OCI-LY1 (cell line): ENCODE measurements around the gene PLEK.

Experiments
- H2AFZ ChIP-seq: fragments of 200-600 bp; sonication (generic), shearing (Covaris generic); 2 replicates; pipeline ENCODE4 v1.6.0; 2014; ENCODE audit warnings: antibody characterized with exemption, mild to moderate bottlenecking, low read length
- H3F3A ChIP-seq: fragments of 200-600 bp; sonication (generic), shearing (Covaris generic); 2 replicates; pipeline ENCODE4 v1.6.0; 2014; ENCODE audit warnings: mild to moderate bottlenecking, antibody characterized with exemption, low read length, moderate library complexity; ENCODE audit not compliant: insufficient read depth
- H3K27ac ChIP-seq: fragments of 200-600 bp; sonication (generic); 2 replicates; pipeline ENCODE4 v1.5.1; 2014; ENCODE audit warnings: low read length, mixed run types, mild to moderate bottlenecking, low read depth; ENCODE audit not compliant: poor library complexity, severe bottlenecking
- H3K27me3 ChIP-seq: fragments of 200-600 bp; sonication (generic); 2 replicates; pipeline ENCODE4 v1.6.0; 2014; ENCODE audit warnings: antibody characterized with exemption, mild to moderate bottlenecking, low read length, moderate library complexity; ENCODE audit not compliant: insufficient read depth
- H3K36me3 ChIP-seq: fragments of 200-600 bp; sonication (generic); 2 replicates; pipeline ENCODE4 v1.6.1; 2014; ENCODE audit warnings: mild to moderate bottlenecking, antibody characterized with exemption, low read length, moderate library complexity, mixed read lengths; ENCODE audit not compliant: insufficient read depth
- H3K4me1 ChIP-seq: fragments of 200-600 bp; sonication (generic); 2 replicates; pipeline ENCODE4 v1.5.1; 2014; ENCODE audit warnings: mild to moderate bottlenecking, low read length, moderate library complexity; ENCODE audit not compliant: insufficient read depth, severe bottlenecking
- H3K4me2 ChIP-seq: fragments of 200-600 bp; sonication (generic), shearing (Covaris generic); 2 replicates; pipeline ENCODE4 v1.6.1; 2014; ENCODE audit warnings: low read length
- H3K4me3 ChIP-seq: fragments of 200-600 bp; sonication (generic); 2 replicates; pipeline ENCODE4 v1.5.1; 2014; ENCODE audit warnings: low read length, low read depth, mild to moderate bottlenecking, mixed read lengths; ENCODE audit not compliant: poor library complexity, severe bottlenecking
- H3K79me2 ChIP-seq: fragments of 200-600 bp; shearing (Covaris generic); 2 replicates; pipeline ENCODE4 v1.6.1; 2016; ENCODE audit warnings: mixed run types, low read length, mixed read lengths; ENCODE audit not compliant: insufficient read depth
- H3K9ac ChIP-seq: fragments of 200-600 bp; sonication (generic), shearing (Covaris generic); 2 replicates; pipeline ENCODE4 v1.6.1; 2014; ENCODE audit warnings: mild to moderate bottlenecking, low read length, mixed read lengths
- H3K9me2 ChIP-seq: fragments of 200-600 bp; sonication (generic), shearing (Covaris generic); 2 replicates; pipeline ENCODE4 v1.6.1; 2014; ENCODE audit warnings: low read depth, mild to moderate bottlenecking, low read length, mixed read lengths
- H3K9me3 ChIP-seq: fragments of 200-600 bp; shearing (Covaris generic); 2 replicates; pipeline ENCODE4 v1.6.1; 2014; ENCODE audit warnings: low read length, mixed read lengths
- H4K20me1 ChIP-seq: fragments of 200-600 bp; sonication (generic), shearing (Covaris generic); 2 replicates; pipeline ENCODE4 v1.6.0; 2016; ENCODE audit warnings: mild to moderate bottlenecking, low read length; ENCODE audit not compliant: insufficient read depth
- CTCF ChIP-seq: fragments of 200-600 bp; sonication (generic), shearing (Covaris generic); IDR thresholded peaks from 2 replicates; pipeline ENCODE4 v1.5.1; 2017; ENCODE audit warnings: mild to moderate bottlenecking, antibody characterized with exemption, low read length, moderate library complexity, mixed read lengths
- EZH2 ChIP-seq: fragments of 200-600 bp; sonication (generic), shearing (Covaris generic); IDR thresholded peaks from 2 replicates; pipeline ENCODE4 v1.8.0; 2017; ENCODE audit warnings: borderline replicate concordance, mixed run types, mild to moderate bottlenecking, antibody characterized with exemption, low read length, moderate library complexity, mixed read lengths

PLEK gene

GRCh38 chr2:68403199-68403644 lies 38.1 kb downstream of the PLEK start:
- H3K4me3 ChIP-seq, result no peak overlapping the region
- H3K27me3 ChIP-seq, result no peaks in the 10 kb centered on the region
- no peaks in the 10 kb centered on the region for H3F3A ChIP-seq
- no peaks in the 10 kb centered on the region for H3K79me2 ChIP-seq
- H3K9ac ChIP-seq, result no peak overlapping the region
- H3K9me3 ChIP-seq, result no peaks in the 10 kb centered on the region
- H3K9me2 ChIP-seq, result no peaks in the 10 kb centered on the region
- H3K4me2 ChIP-seq, result peak overlapping the region; percentile 22; the same call in 1 of the 2 replicates
- TF ChIP-seq CTCF, result no peak
- no peak for TF ChIP-seq EZH2
- no peaks in the 10 kb centered on the region for H4K20me1 ChIP-seq
- H3K4me1 ChIP-seq, result peaks cover 24% of the 10 kb centered on the region
- 0 out of 2 replicates have a peak, but pooled peaks cover under 1% of the 10 kb centered on the region for H3K36me3 ChIP-seq
- no peak overlapping the region for H2AFZ ChIP-seq
- peak overlapping the region; percentile 51 for H3K27ac ChIP-seq

GRCh38 chr2:68404164-68404563 lies 39.1 kb downstream of the PLEK start:
- no peaks in the 10 kb centered on the region for H3F3A ChIP-seq
- no peaks in the 10 kb centered on the region for H3K79me2 ChIP-seq
- no peaks in the 10 kb centered on the region for H4K20me1 ChIP-seq
- no peak overlapping the region for H3K4me2 ChIP-seq
- H2AFZ ChIP-seq, result no peak overlapping the region
- no peaks in the 10 kb centered on the region for H3K9me2 ChIP-seq
- TF ChIP-seq EZH2 (no peak), CTCF (no peak)
- H3K27me3 ChIP-seq, result no peaks in the 10 kb centered on the region
- H3K9ac ChIP-seq, result no peak overlapping the region
- H3K27ac ChIP-seq, result no peak overlapping the region
- no peak overlapping the region for H3K4me3 ChIP-seq
- no peaks in the 10 kb centered on the region for H3K36me3 ChIP-seq
- no peaks in the 10 kb centered on the region for H3K9me3 ChIP-seq
- H3K4me1 ChIP-seq, result peaks cover 24% of the 10 kb centered on the region

GRCh38 chr2:68404893-68405799 lies 40.1 kb downstream of the PLEK start:
- Histone ChIP-seq H3K4me3 (no peak overlapping the region), H3K27me3 (no peaks in the 10 kb centered on the region), H4K20me1 (no peaks in the 10 kb centered on the region), H3F3A (no peaks in the 10 kb centered on the region), H3K4me1 (peaks cover 24% of the 10 kb centered on the region), H3K4me2 (no peak overlapping the region; the same call in 1 of the 2 replicates), H3K9me2 (no peaks in the 10 kb centered on the region), H3K79me2 (no peaks in the 10 kb centered on the region), H2AFZ (no peak overlapping the region), H3K9me3 (no peaks in the 10 kb centered on the region), H3K9ac (no peak overlapping the region), H3K36me3 (no peaks in the 10 kb centered on the region), H3K27ac (no peak overlapping the region)
- TF ChIP-seq EZH2 (no peak), CTCF (no peak)
